ENCODE data around the gene JARID2.

DNA sequence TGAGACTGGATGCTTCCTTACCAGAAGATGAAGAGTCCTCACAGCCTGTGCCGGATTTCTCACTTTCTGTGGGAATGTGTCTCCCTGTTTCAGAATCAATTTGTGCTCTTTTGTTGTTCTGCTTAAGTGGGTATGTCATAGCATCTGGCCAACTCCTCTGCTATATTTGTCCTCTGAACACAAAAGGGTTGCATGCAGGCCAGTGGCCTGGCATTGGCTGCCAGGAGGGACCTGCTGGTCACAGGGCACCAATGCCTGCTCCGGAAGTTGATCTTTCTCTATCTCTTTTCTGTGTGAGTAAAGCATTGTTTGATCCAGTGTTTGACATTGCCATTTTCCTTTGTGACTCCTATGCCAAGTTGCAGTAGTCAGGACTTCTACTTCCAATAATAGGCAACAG, 47.8 kb downstream of the JARID2 start:
- TF ChIP-seq POLR2AphosphoS5 (IDR thresholded peaks at IDR 0.05; ENCODE audit: low read depth, low read length) (no peak), TAF1 (IDR thresholded peaks at IDR 0.05; ENCODE audit: borderline replicate concordance, insufficient read depth, low read length) (no peak), SIN3A (IDR thresholded peaks at IDR 0.05; ENCODE audit: borderline replicate concordance, insufficient read depth, low read length) (no peak)
- TF ChIP-seq, protein P1, sequence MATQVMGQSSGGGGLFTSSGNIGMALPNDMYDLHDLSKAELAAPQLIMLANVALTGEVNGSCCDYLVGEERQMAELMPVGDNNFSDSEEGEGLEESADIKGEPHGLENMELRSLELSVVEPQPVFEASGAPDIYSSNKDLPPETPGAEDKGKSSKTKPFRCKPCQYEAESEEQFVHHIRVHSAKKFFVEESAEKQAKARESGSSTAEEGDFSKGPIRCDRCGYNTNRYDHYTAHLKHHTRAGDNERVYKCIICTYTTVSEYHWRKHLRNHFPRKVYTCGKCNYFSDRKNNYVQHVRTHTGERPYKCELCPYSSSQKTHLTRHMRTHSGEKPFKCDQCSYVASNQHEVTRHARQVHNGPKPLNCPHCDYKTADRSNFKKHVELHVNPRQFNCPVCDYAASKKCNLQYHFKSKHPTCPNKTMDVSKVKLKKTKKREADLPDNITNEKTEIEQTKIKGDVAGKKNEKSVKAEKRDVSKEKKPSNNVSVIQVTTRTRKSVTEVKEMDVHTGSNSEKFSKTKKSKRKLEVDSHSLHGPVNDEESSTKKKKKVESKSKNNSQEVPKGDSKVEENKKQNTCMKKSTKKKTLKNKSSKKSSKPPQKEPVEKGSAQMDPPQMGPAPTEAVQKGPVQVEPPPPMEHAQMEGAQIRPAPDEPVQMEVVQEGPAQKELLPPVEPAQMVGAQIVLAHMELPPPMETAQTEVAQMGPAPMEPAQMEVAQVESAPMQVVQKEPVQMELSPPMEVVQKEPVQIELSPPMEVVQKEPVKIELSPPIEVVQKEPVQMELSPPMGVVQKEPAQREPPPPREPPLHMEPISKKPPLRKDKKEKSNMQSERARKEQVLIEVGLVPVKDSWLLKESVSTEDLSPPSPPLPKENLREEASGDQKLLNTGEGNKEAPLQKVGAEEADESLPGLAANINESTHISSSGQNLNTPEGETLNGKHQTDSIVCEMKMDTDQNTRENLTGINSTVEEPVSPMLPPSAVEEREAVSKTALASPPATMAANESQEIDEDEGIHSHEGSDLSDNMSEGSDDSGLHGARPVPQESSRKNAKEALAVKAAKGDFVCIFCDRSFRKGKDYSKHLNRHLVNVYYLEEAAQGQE (IDR thresholded peaks at IDR 0.05; ENCODE audit: insufficient read depth in 1 of 2, low read depth in 2 of 2, low read length in 2 of 2), result no peak
